K562 (cell line): ENCODE data around the gene CNDP1.

Source experiments
- CEBPG ChIP-seq, 3 experiments: fragments of 200-800 bp in 1 of 3; sonication (Bioruptor generic) in 1 of 3; sonication (generic) in 1 of 3; formaldehyde crosslinking in 1 of 3; IDR thresholded peaks in 2 of 3; conservative IDR thresholded peaks in 1 of 3; 2 replicates each; pipeline versions ENCODE4 v1.6.1 to v1.8.0; 2016 to 2022; ENCODE audit warnings: missing compliant biosample characterization in 2 of 3, missing genetic modification characterization in 2 of 3, mild to moderate bottlenecking in 1 of 3, missing genetic modification reagents in 1 of 3
- CHD2 ChIP-seq: IDR thresholded peaks from 2 replicates; pipeline ENCODE4 v1.6.1; 2011; ENCODE audit warnings: low read depth, low read length
- CTCF ChIP-seq, 3 experiments: IDR thresholded peaks in 2 of 3; conservative IDR thresholded peaks in 1 of 3; 2 replicates each; pipeline ENCODE4 v1.5.1; 2011 to 2012; ENCODE audit warnings: low read length in 3 of 3, mild to moderate bottlenecking in 3 of 3, control low read depth in 2 of 3, improper control_type of control experiment in 1 of 3, inconsistent platforms in 1 of 3, low read depth in 1 of 3, mixed read lengths in 1 of 3, moderate library complexity in 1 of 3; ENCODE audit not compliant: insufficient read depth in 2 of 3
- EZH2 ChIP-seq: IDR thresholded peaks from 2 replicates; pipeline ENCODE4 v1.6.1; 2012; ENCODE audit warnings: low read depth, mild to moderate bottlenecking, inconsistent platforms, low read length, borderline replicate concordance
- GATA2 ChIP-seq: sonication (generic); formaldehyde crosslinking; IDR thresholded peaks from 2 replicates; pipeline ENCODE4 v1.4.0; 2020; ENCODE audit warnings: mild to moderate bottlenecking, missing genetic modification reagents
- RBM15 ChIP-seq: fragments of 200-400 bp; formaldehyde crosslinking; IDR thresholded peaks from 2 replicates; pipeline ENCODE4 v1.6.1; 2018; ENCODE audit warnings: mild to moderate bottlenecking, low read length, moderate library complexity; ENCODE audit not compliant: insufficient read depth
- SPI1 ChIP-seq: IDR thresholded peaks from 2 replicates; pipeline ENCODE4 v1.6.1; 2011; ENCODE audit warnings: low read depth, low read length, control low read depth, borderline replicate concordance
- TAF1 ChIP-seq: IDR thresholded peaks from 2 replicates; pipeline ENCODE4 v1.6.1; 2011; ENCODE audit warnings: mild to moderate bottlenecking, low read length, moderate library complexity; ENCODE audit not compliant: insufficient read depth, control insufficient read depth, severe bottlenecking; ENCODE audit errors: extremely low read depth
- TF ChIP-seq, protein P1 (sequence below), 2 experiments: fragments of 450-650 bp in 1 of 2; sonication (generic) in 1 of 2; formaldehyde crosslinking in 1 of 2; IDR thresholded peaks in 1 of 2; conservative IDR thresholded peaks in 1 of 2; 2 replicates each; pipeline versions ENCODE4 v1.6.1 to v1.8.1; 2016 to 2023; ENCODE audit warnings: mild to moderate bottlenecking in 2 of 2, moderate library complexity in 2 of 2, inconsistent platforms in 1 of 2, missing genetic modification reagents in 1 of 2
- TF ChIP-seq, protein P2 (sequence below): fragments of 450-650 bp; IDR thresholded peaks from 2 replicates; pipeline ENCODE4 v1.7.0; 2016; ENCODE audit warnings: borderline replicate concordance

DNA sequence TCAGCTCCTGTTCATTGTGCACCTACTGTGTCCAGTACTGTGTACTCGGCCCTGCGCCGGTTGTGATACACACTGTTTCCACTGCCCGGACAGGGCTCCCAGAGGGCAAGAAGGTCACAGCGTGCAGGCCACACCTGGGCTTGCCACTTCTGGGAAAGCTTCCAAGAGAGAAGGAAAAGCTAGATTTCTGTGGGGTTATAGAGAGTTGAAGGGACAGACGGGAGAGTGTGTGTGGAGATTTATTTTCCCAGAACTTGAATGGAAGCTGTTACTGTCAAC lies 3.8 kb upstream of the CNDP1 start:
- TF ChIP-seq GATA2 (no peak), CTCF (IDR thresholded peaks at IDR 0.05 in 2 of 3, conservative IDR thresholded peaks at IDR 0.05 in 1 of 3; ENCODE audit: insufficient read depth in 2 of 3, low read depth in 1 of 3, low read length in 3 of 3) (no peak), SPI1 (no peak), TAF1 (no peak), CEBPG (CRISPR knock-in tag; IDR thresholded peaks at IDR 0.05) (no peak), CEBPG (tag; conservative IDR thresholded peaks at IDR 0.05 in 1 of 2, IDR thresholded peaks at IDR 0.05 in 1 of 2) (no peak), EZH2 (no peak), CHD2 (no peak), RBM15 (no peak)
- TF ChIP-seq, protein P1, sequence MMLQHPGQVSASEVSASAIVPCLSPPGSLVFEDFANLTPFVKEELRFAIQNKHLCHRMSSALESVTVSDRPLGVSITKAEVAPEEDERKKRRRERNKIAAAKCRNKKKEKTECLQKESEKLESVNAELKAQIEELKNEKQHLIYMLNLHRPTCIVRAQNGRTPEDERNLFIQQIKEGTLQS (IDR thresholded peaks at IDR 0.05), result no peak
- TF ChIP-seq, protein P1 (CRISPR knock-in tag; conservative IDR thresholded peaks at IDR 0.05), result no peak
- TF ChIP-seq, protein P2, sequence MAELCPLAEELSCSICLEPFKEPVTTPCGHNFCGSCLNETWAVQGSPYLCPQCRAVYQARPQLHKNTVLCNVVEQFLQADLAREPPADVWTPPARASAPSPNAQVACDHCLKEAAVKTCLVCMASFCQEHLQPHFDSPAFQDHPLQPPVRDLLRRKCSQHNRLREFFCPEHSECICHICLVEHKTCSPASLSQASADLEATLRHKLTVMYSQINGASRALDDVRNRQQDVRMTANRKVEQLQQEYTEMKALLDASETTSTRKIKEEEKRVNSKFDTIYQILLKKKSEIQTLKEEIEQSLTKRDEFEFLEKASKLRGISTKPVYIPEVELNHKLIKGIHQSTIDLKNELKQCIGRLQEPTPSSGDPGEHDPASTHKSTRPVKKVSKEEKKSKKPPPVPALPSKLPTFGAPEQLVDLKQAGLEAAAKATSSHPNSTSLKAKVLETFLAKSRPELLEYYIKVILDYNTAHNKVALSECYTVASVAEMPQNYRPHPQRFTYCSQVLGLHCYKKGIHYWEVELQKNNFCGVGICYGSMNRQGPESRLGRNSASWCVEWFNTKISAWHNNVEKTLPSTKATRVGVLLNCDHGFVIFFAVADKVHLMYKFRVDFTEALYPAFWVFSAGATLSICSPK, result no peak
